LNCAP (cell line): Measurements from ENCODE around the gene CCNF.

Experiments used
- CTCF ChIP-seq: fragments of 450-650 bp; IDR thresholded peaks from 2 replicates; pipeline ENCODE4 v1.5.1; 2017; ENCODE audit warnings: mild to moderate bottlenecking

CCNF gene

DNA sequence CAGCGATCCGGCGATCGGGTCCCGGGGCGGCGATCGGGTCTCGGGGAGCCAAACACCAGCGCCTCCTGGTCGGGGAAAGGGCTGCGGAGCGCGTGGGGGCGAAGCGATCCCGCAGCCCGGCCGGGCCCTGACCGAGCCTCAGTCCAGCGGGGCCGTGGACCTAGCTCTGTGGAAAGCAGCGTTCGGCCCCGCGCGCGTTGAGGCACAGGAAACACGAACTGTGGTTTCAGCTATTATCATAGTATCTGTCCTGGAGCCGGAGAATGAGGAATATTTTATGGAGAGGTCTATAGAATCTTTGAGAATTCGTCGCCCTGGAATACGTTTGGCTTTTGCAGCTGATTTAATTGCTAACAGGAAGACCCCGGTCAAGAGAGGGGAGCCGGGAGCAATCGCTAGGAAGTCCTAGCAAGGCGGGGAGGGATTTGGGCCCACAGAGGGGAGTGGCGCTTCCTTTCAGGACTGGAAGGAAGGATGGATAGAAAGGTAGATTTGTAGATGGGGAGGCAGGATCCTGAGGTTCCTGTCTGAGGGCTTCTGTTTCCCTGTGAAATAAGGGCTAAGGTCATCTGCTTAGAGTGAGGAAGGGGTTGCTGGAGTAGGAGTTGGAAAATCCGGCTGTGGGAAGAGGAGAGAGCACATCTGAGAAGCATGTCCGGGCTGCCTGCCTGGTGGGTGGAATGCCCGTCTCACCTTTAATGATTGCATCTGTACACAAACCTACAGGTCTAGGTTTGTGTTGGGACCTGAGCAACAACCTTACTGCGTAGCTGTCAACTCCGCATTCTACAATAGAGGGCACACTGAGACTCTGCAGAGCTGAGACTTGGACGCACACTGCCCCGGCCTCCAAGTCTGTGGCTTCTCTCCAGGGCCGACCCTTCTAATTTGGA is 770 bp downstream of the CCNF start:
- TF ChIP-seq CTCF, result peak; percentile 45; the same call in 1 of the 2 replicates

- TF ChIP-seq CTCF, result no peak
Measured at GRCh38 chr16:2432286-2432685, 3.0 kb downstream of the CCNF start.

GRCh38 chr16:2432801-2433505 is 3.7 kb downstream of the CCNF start:
- no peak for TF ChIP-seq CTCF

DNA sequence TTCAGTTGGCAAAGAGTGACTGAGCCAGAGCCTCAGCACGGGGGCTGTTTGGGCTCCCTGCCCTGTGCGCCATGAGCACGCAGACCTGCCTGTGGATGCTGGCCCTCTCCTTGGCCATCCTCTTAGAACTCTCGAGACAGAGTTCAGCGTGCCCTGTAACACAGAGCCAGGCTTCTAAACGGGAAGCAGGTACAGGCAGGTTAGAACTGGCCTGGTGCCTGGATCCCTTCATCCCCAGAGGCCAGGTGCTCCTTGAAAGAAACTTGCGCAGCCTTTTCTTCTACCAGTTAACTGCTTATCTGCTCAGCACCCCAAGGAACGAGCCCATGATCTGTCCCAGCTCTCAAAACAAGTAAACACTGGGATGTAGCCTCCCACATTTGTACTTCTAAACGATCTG is 6.9 kb downstream of the CCNF start:
- no peak for TF ChIP-seq CTCF

GRCh38 chr16:2437032-2437790 is 8.0 kb downstream of the CCNF start:
- TF ChIP-seq CTCF, result no peak

GRCh38 chr16:2438121-2438520 is 8.9 kb downstream of the CCNF start:
- no peak for TF ChIP-seq CTCF

GRCh38 chr16:2439598-2439997 is 10.4 kb downstream of the CCNF start:
- no peak for TF ChIP-seq CTCF
